Right lung (tissue), 5 donors: ENCODE data around the gene HSP90AA1. TPM values are rescaled to one million over a fixed set of nuclear protein-coding genes. Genes with fewer than 3 reads are reported as not detected.
"Not testable (repeated sequence)": the region's sequence is repeated elsewhere in the genome, so short reads cannot be mapped to it uniquely, and the experiment has no call there.

Experiments used
- DNase-seq, 2 donors: peaks; one replicate each; pipeline ENCODE4 v3.0.0-alpha.2; 2013
- polyA plus RNA-seq, 5 donors: library from polyadenylated mRNA; unstranded; fragments of 120-200 nt; gene quantifications; one replicate each; pipeline versions ENCODE4 v1.2.1 to v1.2.3, GENCODE V29; 2013; ENCODE audit warnings: inconsistent platforms in 1 of 5, low replicate concordance in 1 of 5; ENCODE audit not compliant: insufficient read length in 5 of 5, insufficient read depth in 1 of 5

Gene HSP90AA1
- polyA plus RNA-seq, 5 donors, result 569 to 779 (median 658) TPM

GRCh38 chr14:102077382-102077709 is 9.5 kb downstream of the HSP90AA1 start:
- no peak for DNase-seq

- no peak for DNase-seq
These were observed 11.7 kb downstream of the HSP90AA1 start for GRCh38 chr14:102075155-102075554.

GRCh38 chr14:102074415-102074964 is 12.4 kb downstream of the HSP90AA1 start:
- no peak for DNase-seq

GRCh38 chr14:102071283-102071998 is 15.4 kb downstream of the HSP90AA1 start:
- DNase-seq, result no peak

GRCh38 chr14:102066041-102066451 is 20.8 kb downstream of the HSP90AA1 start:
- no peak for DNase-seq

- not testable (repeated sequence) for DNase-seq
These were observed 22.3 kb downstream of the HSP90AA1 start for GRCh38 chr14:102064590-102064989.

GRCh38 chr14:102063808-102064429 is 22.9 kb downstream of the HSP90AA1 start:
- no peak for DNase-seq

- DNase-seq, result peak; percentile 68 to 69
These were observed 23.6 kb downstream of the HSP90AA1 start for GRCh38 chr14:102063109-102063807.

GRCh38 chr14:102058961-102059360 is 27.9 kb downstream of the HSP90AA1 start:
- DNase-seq, result no peak

GRCh38 chr14:102058146-102058545 is 28.7 kb downstream of the HSP90AA1 start:
- no peak for DNase-seq

GRCh38 chr14:102057480-102058114 is 29.2 kb downstream of the HSP90AA1 start:
- no peak for DNase-seq

- DNase-seq, result no peak
These were observed 30.0 kb downstream of the HSP90AA1 start for GRCh38 chr14:102056694-102057442.

GRCh38 chr14:102055181-102055901 is 31.5 kb downstream of the HSP90AA1 start:
- DNase-seq, result no peak

GRCh38 chr14:102052522-102052921 is 34.3 kb downstream of the HSP90AA1 start:
- no peak for DNase-seq

- DNase-seq, result no peak
These were observed 36.2 kb downstream of the HSP90AA1 start for GRCh38 chr14:102050625-102051024.

GRCh38 chr14:102050026-102050405 is 36.8 kb downstream of the HSP90AA1 start:
- no peak for DNase-seq

GRCh38 chr14:102049258-102050025 is 37.4 kb downstream of the HSP90AA1 start:
- no peak for DNase-seq

GRCh38 chr14:102047808-102048540 is 38.9 kb downstream of the HSP90AA1 start:
- DNase-seq, result no peak
